GM12892 (cell line): ENCODE results near the gene APOB.

Experiments used
- POLR2A ChIP-seq: IDR thresholded peaks from 2 replicates; pipeline ENCODE4 v1.6.1; 2011; ENCODE audit warnings: low read depth, low read length, control low read depth
- POLR2AphosphoS5 ChIP-seq: IDR thresholded peaks from 2 replicates; pipeline ENCODE4 v1.6.1; 2011; ENCODE audit warnings: low read depth, low read length, control low read depth

DNA sequence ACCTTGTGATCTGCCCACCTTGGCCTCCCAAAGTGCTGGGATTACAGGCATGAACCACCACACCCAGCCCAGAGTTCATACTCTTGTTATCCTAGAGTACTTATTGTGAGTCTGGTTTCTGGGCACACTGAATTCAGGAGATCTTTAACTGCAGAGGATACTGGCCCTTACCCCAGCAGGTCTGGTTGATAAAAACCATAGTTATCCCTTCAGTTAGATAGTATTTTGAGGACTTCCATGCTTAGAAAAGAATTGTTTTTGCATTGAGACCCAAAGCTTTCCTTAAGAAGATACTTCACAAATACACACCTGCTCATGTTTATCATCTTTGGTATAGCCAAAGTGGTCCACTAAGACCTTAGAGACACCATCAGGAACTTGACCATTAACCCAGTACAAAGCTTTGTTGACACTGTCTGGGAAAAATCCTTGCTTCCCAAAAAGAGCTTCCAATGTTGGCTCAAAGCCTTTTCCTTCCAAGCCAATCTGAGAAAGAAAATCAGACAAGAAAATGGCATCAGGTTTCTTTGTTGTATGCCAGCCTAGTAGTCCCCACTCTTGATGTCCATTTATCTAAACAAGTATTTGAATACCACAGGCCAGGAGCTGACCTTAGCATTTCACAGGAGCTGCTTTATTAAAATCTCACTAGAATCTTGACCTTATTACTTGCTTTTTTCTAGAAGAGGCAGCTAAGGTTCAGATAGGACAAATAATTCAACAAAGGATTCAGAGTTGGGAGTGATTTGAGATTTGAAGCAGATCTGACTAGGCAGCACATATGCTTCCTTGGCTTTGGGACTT, 17.2 kb downstream of the APOB start:
- TF ChIP-seq POLR2A (no peak), POLR2AphosphoS5 (no peak)
